ENCODE measurements around the gene BNC1.
"Not testable (repeated sequence)": the region's sequence is repeated elsewhere in the genome, so short reads cannot be mapped to it uniquely, and the experiment has no call there.

The BNC1 gene

GRCh38 chr15:83262594-83263315 lies 21.7 kb downstream of the BNC1 start:
- TF ChIP-seq CTCF (IDR thresholded peaks at IDR 0.05; ENCODE audit: control extremely low read depth, extremely low read depth, low read depth, missing control alignments) = no peak
- POLR2A ChIA-PET = no interaction called here
- CTCF ChIA-PET = no interaction called here
- DNase-seq (ENCODE audit: extremely low spot score) = no peak

- DNase-seq (ENCODE audit: extremely low spot score); CTCF ChIA-PET; POLR2A ChIA-PET: not testable (repeated sequence)
Observed at GRCh38 chr15:83262181-83262580, 22.3 kb downstream of the BNC1 start.

- CTCF ChIA-PET = interaction anchor here (0.7 to 4.8 kb wide), 2 partner anchors 309 to 315 kb away, joined by 5 to 55 read pairs; no protein-coding TSS in a partner anchor
- TF ChIP-seq CTCF (IDR thresholded peaks at IDR 0.05; ENCODE audit: control extremely low read depth, extremely low read depth, low read depth, missing control alignments) = no peak
- DNase-seq (ENCODE audit: extremely low spot score) = no peak
- POLR2A ChIA-PET = no interaction called here
Observed at GRCh38 chr15:83250781-83251180, 33.7 kb downstream of the BNC1 start.

GRCh38 chr15:83249030-83249343 lies 35.5 kb downstream of the BNC1 start:
- DNase-seq (ENCODE audit: extremely low spot score) = no peak
- POLR2A ChIA-PET = no interaction called here
- CTCF ChIA-PET = interaction anchor here (0.9 to 4.8 kb wide), 28 partner anchors 10 to 399 kb away, joined by 3 to 55 read pairs (median 7); no protein-coding TSS in a partner anchor
- TF ChIP-seq CTCF (IDR thresholded peaks at IDR 0.05; ENCODE audit: control extremely low read depth, extremely low read depth, low read depth, missing control alignments) = no peak

- TF ChIP-seq CTCF (IDR thresholded peaks at IDR 0.05; ENCODE audit: control extremely low read depth, extremely low read depth, low read depth, missing control alignments) = peak; percentile 64
- ChIA-PET POLR2A (no interaction called here), CTCF (interaction anchor here (0.7 to 4.8 kb wide), 36 partner anchors 11 to 399 kb away, joined by 3 to 55 read pairs (median 5); partner anchors contain the start of gene C15orf40)
- DNase-seq (ENCODE audit: extremely low spot score) = peak; percentile 29
Observed at GRCh38 chr15:83248151-83249029, 36.1 kb downstream of the BNC1 start.

GRCh38 chr15:83243634-83244033 lies 40.8 kb downstream of the BNC1 start:
- CTCF ChIA-PET = interaction anchor here (1.4 to 1.7 kb wide), 2 partner anchors 8 to 315 kb away, joined by 3 to 4 read pairs; no protein-coding TSS in a partner anchor
- DNase-seq (ENCODE audit: extremely low spot score) = no peak
- TF ChIP-seq CTCF (IDR thresholded peaks at IDR 0.05; ENCODE audit: control extremely low read depth, extremely low read depth, low read depth, missing control alignments) = no peak
- POLR2A ChIA-PET = no interaction called here

- ChIA-PET POLR2A (no interaction called here), CTCF (no interaction called here)
- DNase-seq (ENCODE audit: extremely low spot score) = no peak
- TF ChIP-seq CTCF (IDR thresholded peaks at IDR 0.05; ENCODE audit: control extremely low read depth, extremely low read depth, low read depth, missing control alignments) = no peak
Observed at GRCh38 chr15:83230242-83230641, 54.2 kb downstream of the BNC1 start.

Data from GM10248 (cell line).